Measurements from ENCODE around the gene RBMS3. TPM values are rescaled to one million over a fixed set of nuclear protein-coding genes. Genes with fewer than 3 reads are reported as not detected.

The RBMS3 gene
- total RNA-seq, 1 experiment from 2014 or later, result 74.2 TPM

GRCh38 chr3:29267226-29267625 is 13.6 kb upstream of the RBMS3 start:
- Mint-ChIP-seq H3K27ac (ENCODE audit: low read depth, unreplicated experiment) (no peak overlapping the region), H3K9me3 (ENCODE audit: unreplicated experiment) (no peaks in the 10 kb centered on the region), H3K4me3 (ENCODE audit: unreplicated experiment) (no peak overlapping the region), H3K27me3 (ENCODE audit: insufficient read depth, unreplicated experiment) (no peaks in the 10 kb centered on the region), H3K4me1 (ENCODE audit: insufficient read depth, unreplicated experiment) (no peaks in the 10 kb centered on the region), H3K36me3 (ENCODE audit: insufficient read depth, unreplicated experiment) (no peaks in the 10 kb centered on the region)
- TF ChIP-seq, protein P1, sequence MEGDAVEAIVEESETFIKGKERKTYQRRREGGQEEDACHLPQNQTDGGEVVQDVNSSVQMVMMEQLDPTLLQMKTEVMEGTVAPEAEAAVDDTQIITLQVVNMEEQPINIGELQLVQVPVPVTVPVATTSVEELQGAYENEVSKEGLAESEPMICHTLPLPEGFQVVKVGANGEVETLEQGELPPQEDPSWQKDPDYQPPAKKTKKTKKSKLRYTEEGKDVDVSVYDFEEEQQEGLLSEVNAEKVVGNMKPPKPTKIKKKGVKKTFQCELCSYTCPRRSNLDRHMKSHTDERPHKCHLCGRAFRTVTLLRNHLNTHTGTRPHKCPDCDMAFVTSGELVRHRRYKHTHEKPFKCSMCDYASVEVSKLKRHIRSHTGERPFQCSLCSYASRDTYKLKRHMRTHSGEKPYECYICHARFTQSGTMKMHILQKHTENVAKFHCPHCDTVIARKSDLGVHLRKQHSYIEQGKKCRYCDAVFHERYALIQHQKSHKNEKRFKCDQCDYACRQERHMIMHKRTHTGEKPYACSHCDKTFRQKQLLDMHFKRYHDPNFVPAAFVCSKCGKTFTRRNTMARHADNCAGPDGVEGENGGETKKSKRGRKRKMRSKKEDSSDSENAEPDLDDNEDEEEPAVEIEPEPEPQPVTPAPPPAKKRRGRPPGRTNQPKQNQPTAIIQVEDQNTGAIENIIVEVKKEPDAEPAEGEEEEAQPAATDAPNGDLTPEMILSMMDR (IDR thresholded peaks at IDR 0.05; ENCODE audit: unreplicated experiment), result no peak
- BruUV-seq (replicated peaks), result no TSS peak
- ChIA-PET CTCF (interaction anchor here (0.7 kb wide), 1 partner anchor 266 kb away, joined by 3 read pairs; no protein-coding TSS in a partner anchor), POLR2A (interaction anchor here (1.3 kb wide), 1 partner anchor 13 kb away, joined by 3 read pairs; no protein-coding TSS in a partner anchor)
- intact Hi-C loops (cut with micrococcal nuclease), result no loop called here
- no peak for DNase-seq (ENCODE audit: unreplicated experiment)

GRCh38 chr3:29268651-29269050 is 12.2 kb upstream of the RBMS3 start:
- Mint-ChIP-seq H3K36me3 (ENCODE audit: insufficient read depth, unreplicated experiment) (no peaks in the 10 kb centered on the region), H3K27me3 (ENCODE audit: insufficient read depth, unreplicated experiment) (no peaks in the 10 kb centered on the region), H3K9me3 (ENCODE audit: unreplicated experiment) (no peaks in the 10 kb centered on the region), H3K4me1 (ENCODE audit: insufficient read depth, unreplicated experiment) (no peaks in the 10 kb centered on the region), H3K27ac (ENCODE audit: low read depth, unreplicated experiment) (no peak overlapping the region), H3K4me3 (ENCODE audit: unreplicated experiment) (no peak overlapping the region)
- TF ChIP-seq, protein P1 (IDR thresholded peaks at IDR 0.05; ENCODE audit: unreplicated experiment), result no peak
- ChIA-PET POLR2A (interaction anchor here (0.6 to 1.2 kb wide), 3 partner anchors 9 to 116 kb away, joined by 3 read pairs; partner anchors contain the start of gene RBMS3), CTCF (interaction anchor here (0.6 to 0.9 kb wide), 4 partner anchors 8 to 66 kb away, joined by 3 to 4 read pairs (median 3); no protein-coding TSS in a partner anchor)
- BruUV-seq (replicated peaks), result no TSS peak
- no peak for DNase-seq (ENCODE audit: unreplicated experiment)
- intact Hi-C loops (cut with micrococcal nuclease), result no loop called here

DNA sequence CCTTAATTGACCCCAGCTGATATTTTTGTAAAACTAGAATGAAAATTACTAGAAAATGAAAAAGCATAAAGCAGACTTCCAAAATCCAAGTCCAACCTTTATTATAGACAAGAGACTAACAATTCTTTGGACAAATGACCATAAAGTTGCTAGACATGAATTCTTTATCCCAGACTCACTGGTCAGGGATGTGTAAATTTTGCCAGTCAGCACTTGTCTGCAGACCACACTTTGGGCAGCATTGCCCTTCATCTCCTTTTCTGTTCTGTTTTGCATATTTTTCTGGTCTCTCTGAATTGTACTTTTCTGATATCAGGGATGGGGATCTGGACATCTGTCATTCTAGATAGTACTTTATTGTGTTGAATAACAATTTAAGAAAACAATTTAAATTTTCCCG is 10.1 kb upstream of the RBMS3 start:
- Mint-ChIP-seq H3K27ac (ENCODE audit: low read depth, unreplicated experiment) (no peak overlapping the region), H3K4me3 (ENCODE audit: unreplicated experiment) (no peak overlapping the region), H3K9me3 (ENCODE audit: unreplicated experiment) (no peaks in the 10 kb centered on the region), H3K4me1 (ENCODE audit: insufficient read depth, unreplicated experiment) (no peaks in the 10 kb centered on the region), H3K36me3 (ENCODE audit: insufficient read depth, unreplicated experiment) (no peaks in the 10 kb centered on the region), H3K27me3 (ENCODE audit: insufficient read depth, unreplicated experiment) (no peaks in the 10 kb centered on the region)
- BruUV-seq (replicated peaks), result no TSS peak
- TF ChIP-seq, protein P1 (IDR thresholded peaks at IDR 0.05; ENCODE audit: unreplicated experiment), result no peak
- ChIA-PET CTCF (interaction anchor here (0.6 to 1.6 kb wide), 2 partner anchors 10 to 21 kb away, joined by 3 to 6 read pairs; partner anchors contain the start of gene RBMS3), POLR2A (no interaction called here)
- DNase-seq (ENCODE audit: unreplicated experiment), result no peak
- intact Hi-C loops (cut with micrococcal nuclease), result loop anchor here (10.0 kb wide), 1 partner anchor 116 kb away; no protein-coding TSS in a partner anchor

DNA sequence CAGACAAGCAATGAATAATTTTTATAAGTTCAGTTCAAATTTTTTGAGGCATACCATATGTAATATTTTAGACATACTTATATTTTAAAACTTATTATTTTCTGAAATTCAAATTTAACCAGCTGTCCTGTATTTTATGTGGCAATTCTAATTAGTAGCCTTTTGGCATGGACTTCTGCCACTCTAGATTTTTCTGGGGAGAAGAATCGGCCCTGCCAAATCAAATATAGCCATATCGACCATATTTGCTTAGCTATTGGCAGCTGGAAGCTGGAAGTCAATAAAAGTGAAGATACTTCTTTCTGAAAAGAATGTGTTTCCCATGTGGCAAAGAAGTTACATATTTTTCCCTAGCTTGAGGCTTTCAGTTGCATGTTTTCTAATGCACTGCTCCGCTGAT is 9.4 kb upstream of the RBMS3 start:
- CTCF ChIA-PET, result interaction anchor here (1.6 kb wide), 1 partner anchor 9 kb away, joined by 6 read pairs; the partner anchor contains the start of gene RBMS3
- TF ChIP-seq, protein P1 (IDR thresholded peaks at IDR 0.05; ENCODE audit: unreplicated experiment), result no peak
- no peaks in the 10 kb centered on the region for H3K27me3 Mint-ChIP-seq (ENCODE audit: insufficient read depth, unreplicated experiment)
- no peaks in the 10 kb centered on the region for H3K4me1 Mint-ChIP-seq (ENCODE audit: insufficient read depth, unreplicated experiment)
- intact Hi-C loops (cut with micrococcal nuclease), result loop anchor here (10.0 kb wide), 1 partner anchor 117 kb away; no protein-coding TSS in a partner anchor
- H3K27ac Mint-ChIP-seq (ENCODE audit: low read depth, unreplicated experiment), result no peak overlapping the region
- POLR2A ChIA-PET, result no interaction called here
- no TSS peak for BruUV-seq (replicated peaks)
- no peak for DNase-seq (ENCODE audit: unreplicated experiment)
- H3K4me3 Mint-ChIP-seq (ENCODE audit: unreplicated experiment), result no peak overlapping the region
- no peaks in the 10 kb centered on the region for H3K36me3 Mint-ChIP-seq (ENCODE audit: insufficient read depth, unreplicated experiment)
- H3K9me3 Mint-ChIP-seq (ENCODE audit: unreplicated experiment), result no peaks in the 10 kb centered on the region

All from MCF 10A (cell line).